Retinal pigment epithelial cell (primary cell): Measurements from ENCODE around the gene TMEM236.
A peak's percentile ranks its signal among the peaks of the same experiment; 100 is the strongest.
"Not testable (repeated sequence)": the region's sequence is repeated elsewhere in the genome, so short reads cannot be mapped to it uniquely, and the experiment has no call there.

Experiments
- DNase-seq: peaks from one replicate; pipeline ENCODE4 v3.0.0-alpha.2; 2010; ENCODE audit warnings: low read depth
- H3K4me3 ChIP-seq: 2 replicates; pipeline ENCODE4 v1.5.1; 2011; ENCODE audit warnings: mild to moderate bottlenecking, low read length, control low read depth, moderate library complexity
- CTCF ChIP-seq: conservative IDR thresholded peaks from 2 replicates; pipeline ENCODE4 v1.5.1; 2011; ENCODE audit warnings: low read depth, low read length, control low read depth, inconsistent platforms

TMEM236 gene

GRCh38 chr10:17713758-17714157 lies 38.2 kb upstream of the TMEM236 start:
- no peak overlapping the region for H3K4me3 ChIP-seq
- no peak for DNase-seq
- no peak for TF ChIP-seq CTCF

GRCh38 chr10:17716161-17716560 lies 35.8 kb upstream of the TMEM236 start:
- H3K4me3 ChIP-seq, result no peak overlapping the region
- TF ChIP-seq CTCF, result no peak
- peak; percentile 15 for DNase-seq

GRCh38 chr10:17722317-17723014 lies 29.5 kb upstream of the TMEM236 start:
- not testable (repeated sequence) for DNase-seq, H3K4me3 ChIP-seq

- no peak for TF ChIP-seq CTCF
- DNase-seq, result no peak
- no peak overlapping the region for H3K4me3 ChIP-seq
Measured at GRCh38 chr10:17725703-17726102, 26.3 kb upstream of the TMEM236 start.

GRCh38 chr10:17729630-17730029 lies 22.4 kb upstream of the TMEM236 start:
- no peak for TF ChIP-seq CTCF
- DNase-seq, result no peak
- H3K4me3 ChIP-seq, result no peak overlapping the region

- no peak for DNase-seq
- TF ChIP-seq CTCF, result no peak
Measured at GRCh38 chr10:17730667-17731066, 21.3 kb upstream of the TMEM236 start.

GRCh38 chr10:17731331-17732020 lies 20.5 kb upstream of the TMEM236 start:
- no peak for DNase-seq
- H3K4me3 ChIP-seq, result no peak overlapping the region
- no peak for TF ChIP-seq CTCF

More at GRCh38 chr10:17730667-17731066, 21.3 kb upstream of the TMEM236 start:
- no peak overlapping the region for H3K4me3 ChIP-seq
